HG02938 (cell line): ENCODE measurements around the gene GRIK4.

Experiments
- ATAC-seq: cut with Tn5 transposase; IDR thresholded peaks from one replicate; pipeline ENCODE4 v1.9.1; 2021; ENCODE audit warnings: mild to moderate bottlenecking, moderate library complexity; ENCODE audit not compliant: unreplicated experiment

Gene GRIK4

DNA sequence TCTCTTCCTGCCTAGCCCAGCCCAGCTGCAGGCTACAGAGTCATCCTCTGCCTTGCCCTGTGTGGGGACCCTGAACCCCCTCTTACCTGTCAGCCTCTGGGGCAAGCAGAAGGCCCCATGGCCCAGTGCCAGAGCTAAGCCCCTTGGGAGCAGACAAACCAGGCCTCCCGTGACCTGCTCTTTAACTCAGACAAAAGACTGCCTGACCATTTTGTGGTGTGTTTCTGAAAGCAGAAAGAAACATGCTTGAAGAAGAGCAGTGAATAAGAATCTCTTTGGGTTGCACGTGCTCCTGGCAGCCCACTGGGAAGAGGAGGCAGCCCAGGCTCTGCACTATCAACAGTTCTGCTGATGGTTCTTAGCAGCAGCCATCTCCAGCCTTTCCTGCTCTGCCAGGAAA is 118.6 kb downstream of the GRIK4 start:
- ATAC-seq = no peak

DNA sequence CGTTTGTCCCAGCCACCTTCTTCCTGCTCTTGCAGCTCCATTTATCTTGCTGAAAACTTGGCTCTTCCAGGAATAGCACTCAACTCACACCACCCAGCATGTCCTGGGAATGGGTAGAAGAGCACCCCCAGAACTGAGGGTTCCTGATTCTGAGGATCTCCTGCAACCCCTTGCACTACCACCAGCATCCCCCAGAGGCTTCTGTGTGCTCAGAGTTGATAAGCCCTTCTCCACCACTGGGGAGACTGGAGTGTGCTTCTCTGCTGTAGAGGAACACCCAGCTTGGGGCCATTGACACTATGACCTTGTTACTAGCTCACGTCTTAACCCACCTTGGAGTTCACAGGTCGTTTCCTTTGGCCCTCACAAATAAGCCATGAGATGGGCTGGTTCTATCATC is 121.0 kb downstream of the GRIK4 start:
- ATAC-seq = peak; percentile 68

- no peak for ATAC-seq
These were observed 122.3 kb downstream of the GRIK4 start for GRCh38 chr11:120633616-120634393.

DNA sequence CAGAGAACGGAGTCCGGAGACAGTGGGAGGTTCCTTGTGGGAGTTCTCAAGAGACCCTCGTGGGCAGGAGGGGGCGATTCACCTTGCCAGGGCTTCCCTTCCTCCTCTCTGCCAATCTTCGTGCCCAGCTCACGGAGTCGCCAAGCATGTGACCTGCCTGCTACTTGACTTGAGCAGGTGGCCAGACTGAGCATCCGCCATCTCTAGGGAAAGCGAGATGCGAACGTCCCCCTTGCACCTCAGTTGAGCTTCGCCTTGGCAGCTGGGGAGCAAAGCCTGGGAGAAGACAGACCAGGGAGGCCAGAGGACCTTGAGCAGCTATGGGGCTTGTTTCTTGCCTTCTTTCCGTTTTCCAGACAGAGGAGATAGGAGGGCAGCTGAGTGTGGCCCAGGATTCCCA is 123.2 kb downstream of the GRIK4 start:
- ATAC-seq = no peak

GRCh38 chr11:120635136-120635810 is 123.7 kb downstream of the GRIK4 start:
- ATAC-seq = no peak

- no peak for ATAC-seq
These were observed 125.6 kb downstream of the GRIK4 start for GRCh38 chr11:120637131-120637530.

- no peak for ATAC-seq
These were observed 130.8 kb downstream of the GRIK4 start for GRCh38 chr11:120642196-120642894.

DNA sequence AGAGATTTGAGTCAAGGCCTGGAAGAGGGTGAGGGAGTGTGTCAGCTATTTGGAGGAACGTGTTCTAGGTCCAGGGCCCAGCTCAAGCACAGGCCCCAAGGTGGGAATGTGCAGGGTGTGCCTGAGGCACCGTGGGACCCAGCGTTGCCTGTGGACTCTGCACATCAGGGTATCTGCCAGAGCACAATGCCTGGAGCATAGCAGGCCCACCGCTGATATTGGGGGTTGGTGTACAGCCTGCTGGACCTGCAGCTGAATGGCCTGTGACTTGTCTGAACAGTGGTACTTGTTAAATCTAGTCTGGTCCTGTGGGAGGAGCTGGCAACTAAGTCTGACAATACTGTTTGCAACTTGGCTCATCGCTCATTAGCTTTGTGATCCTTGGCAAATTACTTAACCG is 131.7 kb downstream of the GRIK4 start:
- no peak for ATAC-seq

DNA sequence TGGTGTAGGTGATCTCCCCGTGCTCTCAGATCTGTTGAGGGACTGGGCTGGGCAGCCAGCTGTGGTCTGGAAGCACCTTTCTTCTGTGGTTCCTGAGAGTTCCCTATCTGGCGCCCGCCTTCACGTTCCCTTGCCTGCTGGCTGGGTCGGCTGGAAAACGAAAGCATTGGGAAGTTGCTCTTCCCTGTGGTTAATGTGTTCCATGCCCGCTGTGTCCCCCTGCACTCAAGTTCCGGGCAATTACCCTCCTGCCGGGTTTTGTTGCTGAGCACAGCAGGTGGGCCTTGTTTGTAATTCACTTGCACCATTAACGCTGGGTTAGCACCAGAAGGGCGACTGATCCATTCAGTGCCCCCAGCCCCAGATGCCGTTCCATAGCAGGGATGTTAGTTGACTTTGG is 134.1 kb downstream of the GRIK4 start:
- no peak for ATAC-seq

GRCh38 chr11:120646206-120646605 is 134.7 kb downstream of the GRIK4 start:
- ATAC-seq = no peak

- no peak for ATAC-seq
These were observed 136.1 kb downstream of the GRIK4 start for GRCh38 chr11:120647681-120648080.

DNA sequence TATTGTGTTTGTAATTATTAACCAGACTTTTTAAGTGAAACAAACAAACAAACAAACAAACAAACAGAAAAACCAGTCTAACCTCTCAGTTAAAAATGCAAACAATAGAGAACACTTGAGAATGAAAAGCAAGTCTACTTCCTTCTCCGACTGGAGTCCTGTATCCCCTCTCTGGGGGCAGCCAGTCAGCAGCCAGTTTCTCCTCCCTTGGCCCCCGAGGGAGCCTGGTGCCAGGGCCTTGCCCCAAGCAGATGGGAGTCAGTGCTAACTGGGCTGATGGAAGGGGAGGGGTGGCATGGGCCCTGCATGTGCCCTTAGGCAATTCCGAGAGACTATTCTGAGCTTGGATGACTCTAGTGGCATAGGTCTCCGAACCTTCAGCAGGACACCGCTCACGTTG is 137.2 kb downstream of the GRIK4 start:
- ATAC-seq = no peak

- no peak for ATAC-seq
These were observed 137.8 kb downstream of the GRIK4 start for GRCh38 chr11:120649316-120649715.

DNA sequence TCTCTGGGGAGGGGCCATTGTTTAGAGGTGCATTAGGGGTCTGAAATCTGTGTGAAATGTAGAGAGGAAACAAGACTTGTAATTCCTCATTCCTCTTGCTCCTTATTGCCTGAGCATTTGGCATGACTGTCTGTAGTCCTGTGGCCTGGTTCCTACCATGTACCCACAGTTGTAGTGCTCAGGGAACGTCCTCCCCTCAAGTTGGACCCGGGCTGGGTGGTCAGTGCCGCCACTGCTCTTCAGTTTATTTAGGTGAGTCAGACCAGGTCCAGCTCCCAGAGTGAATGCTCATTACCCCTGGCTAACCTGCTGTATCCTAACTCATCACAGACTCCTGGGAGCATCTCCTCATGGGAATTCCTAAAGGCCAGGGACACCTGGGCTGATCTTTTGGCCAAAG is 139.8 kb downstream of the GRIK4 start:
- ATAC-seq = no peak

- no peak for ATAC-seq
These were observed 140.3 kb downstream of the GRIK4 start for GRCh38 chr11:120651836-120652235.

GRCh38 chr11:120652705-120653335 is 141.3 kb downstream of the GRIK4 start:
- ATAC-seq = no peak

DNA sequence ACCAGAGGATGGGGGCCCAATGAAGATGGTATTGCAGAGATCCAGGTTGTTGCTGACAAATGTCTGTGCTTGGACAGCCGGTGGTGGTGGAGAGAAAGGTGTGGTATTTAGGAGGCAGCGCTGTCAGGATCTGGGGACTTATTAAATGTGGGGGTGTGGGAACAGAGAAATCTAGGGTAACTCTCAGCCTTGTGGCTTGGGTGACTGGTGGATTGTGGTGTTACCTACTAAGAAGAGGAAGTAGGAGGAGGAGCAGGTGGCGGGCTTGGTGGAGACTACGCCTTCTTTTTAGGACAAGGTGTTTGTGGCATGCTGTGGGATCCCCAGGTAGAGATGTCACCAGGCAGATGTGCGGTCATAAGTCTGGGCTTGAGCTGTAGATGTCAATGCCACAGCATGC is 144.0 kb downstream of the GRIK4 start:
- ATAC-seq = no peak

DNA sequence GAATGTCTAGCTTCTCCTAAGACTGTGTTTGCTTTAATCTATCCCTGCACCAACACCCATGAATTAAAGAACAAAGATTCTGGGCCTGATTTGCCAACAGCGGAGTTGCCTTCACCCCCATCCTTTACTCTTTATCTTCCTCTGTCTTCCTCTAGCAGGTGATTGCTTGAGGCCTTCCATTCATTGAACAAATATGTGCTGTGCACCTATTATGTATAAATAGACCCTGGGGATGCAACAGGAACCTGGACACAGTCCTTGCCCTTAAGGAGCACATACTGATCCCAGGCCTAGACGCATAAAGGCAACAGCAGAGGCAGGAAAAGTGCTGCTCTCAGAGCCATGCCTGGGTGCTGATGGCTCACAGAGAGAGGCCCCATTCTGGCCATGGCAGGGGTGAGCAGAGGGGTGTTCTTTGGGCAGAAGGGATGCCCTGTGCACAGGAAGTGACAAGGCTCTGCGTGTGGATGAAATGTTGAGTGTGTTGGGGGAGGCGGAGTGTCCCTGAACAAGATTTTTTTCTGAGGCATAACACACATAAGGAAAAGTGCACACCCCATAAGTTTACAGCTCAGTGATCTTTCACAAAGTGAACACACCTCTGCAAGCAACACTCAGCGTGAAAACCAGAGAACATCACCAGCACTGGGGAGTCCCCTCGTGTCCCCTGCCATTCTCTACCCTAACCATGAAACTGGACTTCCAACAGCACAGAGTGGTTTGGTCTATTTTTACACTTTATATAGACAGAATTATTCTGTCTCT is 145.9 kb downstream of the GRIK4 start:
- ATAC-seq = peak; percentile 69

GRCh38 chr11:120658071-120658423 is 146.5 kb downstream of the GRIK4 start:
- no peak for ATAC-seq

DNA sequence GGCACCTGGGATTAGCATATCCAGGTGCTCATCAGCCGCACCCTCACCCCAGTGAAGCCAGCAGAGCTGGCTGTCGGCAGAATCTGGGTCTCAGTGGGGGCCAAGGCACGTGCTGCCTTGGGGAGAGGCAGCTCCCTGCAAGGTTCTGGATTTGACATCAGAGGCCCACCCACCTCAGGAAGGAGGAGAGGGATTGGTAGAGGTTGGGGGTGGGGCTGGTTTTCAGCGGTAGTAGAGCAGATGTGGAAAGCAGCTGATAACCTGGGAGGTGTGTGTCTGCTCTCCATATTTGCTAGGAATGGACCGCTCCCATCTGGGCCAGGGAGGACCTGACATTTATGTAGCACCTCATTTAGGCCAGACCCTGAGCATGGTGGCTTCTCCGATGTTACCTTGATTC is 147.5 kb downstream of the GRIK4 start:
- no peak for ATAC-seq

GRCh38 chr11:120660024-120660565 is 148.5 kb downstream of the GRIK4 start:
- ATAC-seq = no peak
